Suprapubic skin (tissue), 3 donors: ENCODE results near the gene ACOX1.

ENCODE experiments used
- CTCF ChIP-seq, 2 donors: fragments of 200-600 bp in 1 of 2; fragments of 450-650 bp in 1 of 2; sonication (generic) in 1 of 2; IDR thresholded peaks; one replicate each; pipeline ENCODE4 v1.5.1; 2016 to 2019; ENCODE audit warnings: antibody characterized with exemption in 2 of 2, mild to moderate bottlenecking in 1 of 2, moderate library complexity in 1 of 2
- EP300 ChIP-seq: sonication (generic); formaldehyde crosslinking; IDR thresholded peaks from one replicate; pipeline ENCODE4 v1.6.1; 2017; ENCODE audit warnings: antibody characterized with exemption
- POLR2A ChIP-seq, 2 donors: fragments of 450-650 bp; IDR thresholded peaks; one replicate each; pipeline ENCODE4 v1.6.1; 2017; ENCODE audit warnings: antibody characterized with exemption in 2 of 2, mild to moderate bottlenecking in 2 of 2, moderate library complexity in 2 of 2

GRCh38 chr17:76024353-76024752 lies 45.4 kb upstream of the ACOX1 start:
- TF ChIP-seq CTCF (IDR thresholded peaks at IDR 0.05), result no peak
- no peak for TF ChIP-seq EP300
- no peak for TF ChIP-seq POLR2A (IDR thresholded peaks at IDR 0.05)
